Mesothelial cell of epicardium (in vitro differentiated cells): ENCODE measurements around the gene EIF3L. TPM values are rescaled to one million over a fixed set of nuclear protein-coding genes. Genes with fewer than 3 reads are reported as not detected.
A peak's percentile ranks its signal among the peaks of the same experiment; 100 is the strongest.

Experiments used
- DNase-seq, 2 experiments: peaks; one replicate each; pipeline ENCODE4 v3.0.0; 2021; ENCODE audit warnings: low spot score in 2 of 2; ENCODE audit not compliant: unreplicated experiment in 2 of 2
- H3K27ac Mint-ChIP-seq: 2 replicates; pipeline ENCODE4 v1.8.0; 2021; ENCODE audit warnings: mixed read lengths
- H3K27me3 Mint-ChIP-seq: 2 replicates; pipeline ENCODE4 v1.8.0; 2021; ENCODE audit warnings: low read depth, mixed read lengths
- H3K36me3 Mint-ChIP-seq: 2 replicates; pipeline ENCODE4 v1.8.0; 2021; ENCODE audit warnings: mixed read lengths
- H3K4me1 Mint-ChIP-seq: 2 replicates; pipeline ENCODE4 v1.8.0; 2021; ENCODE audit warnings: mixed read lengths
- H3K4me3 Mint-ChIP-seq: 2 replicates; pipeline ENCODE4 v1.8.0; 2021; ENCODE audit warnings: mild to moderate bottlenecking, moderate library complexity, mixed read lengths
- H3K9me3 Mint-ChIP-seq: 2 replicates; pipeline ENCODE4 v1.8.0; 2021; ENCODE audit warnings: mixed read lengths
- CTCF ChIP-seq: fragments of 200-600 bp; sonication (generic); IDR thresholded peaks from one replicate; pipeline ENCODE4 v1.5.0; 2021; ENCODE audit warnings: antibody characterized with exemption; ENCODE audit not compliant: unreplicated experiment
- total RNA-seq: library from RNA; stranded (reverse); gene quantifications from 3 replicates; pipeline ENCODE4 v1.2.1, GENCODE V29; 2021

EIF3L gene
- total RNA-seq, 1 donor from 2014 or later, result 639 TPM

- no peaks in the 10 kb centered on the region for H3K36me3 Mint-ChIP-seq
- no peak for TF ChIP-seq CTCF
- no peak overlapping the region for H3K27ac Mint-ChIP-seq
- no peak for DNase-seq
- peaks cover 14% of the 10 kb centered on the region for H3K4me1 Mint-ChIP-seq
- no peaks in the 10 kb centered on the region for H3K9me3 Mint-ChIP-seq
- no peak overlapping the region for H3K4me3 Mint-ChIP-seq
- H3K27me3 Mint-ChIP-seq, result peaks cover 57% of the 10 kb centered on the region
Observed at GRCh38 chr22:37820350-37820749, 28.9 kb upstream of the EIF3L start.

- no peak for DNase-seq
Observed at GRCh38 chr22:37822079-37822833, 27.0 kb upstream of the EIF3L start.

GRCh38 chr22:37823134-37823985 lies 25.9 kb upstream of the EIF3L start, which contains the start of gene GALR3:
GALR3 (plus strand) TSS chr22:37823382; CDS start chr22:37823407, 25 bp downstream.
- TF ChIP-seq CTCF, result no peak
- peaks cover 3% of the 10 kb centered on the region for H3K36me3 Mint-ChIP-seq
- no peak within 1 kb of the TSS for H3K4me3 Mint-ChIP-seq
- no peak for DNase-seq
- no peaks in the 10 kb centered on the region for H3K9me3 Mint-ChIP-seq
- no peak within 1 kb of the TSS for H3K27ac Mint-ChIP-seq
- H3K4me1 Mint-ChIP-seq, result peaks cover 9% of the 10 kb centered on the region
- peaks cover 60% of the 10 kb centered on the region for H3K27me3 Mint-ChIP-seq

More at GRCh38 chr22:37822079-37822833, 27.0 kb upstream of the EIF3L start:
- Mint-ChIP-seq H3K9me3 (no peaks in the 10 kb centered on the region), H3K36me3 (no peaks in the 10 kb centered on the region), H3K27ac (no peak overlapping the region), H3K27me3 (peaks cover 62% of the 10 kb centered on the region), H3K4me3 (no peak overlapping the region), H3K4me1 (peaks cover 16% of the 10 kb centered on the region)
- TF ChIP-seq CTCF, result no peak

GRCh38 chr22:37824674-37825641 lies 24.3 kb upstream of the EIF3L start:
- H3K27ac Mint-ChIP-seq, result no peak overlapping the region
- peaks cover 47% of the 10 kb centered on the region for H3K27me3 Mint-ChIP-seq
- H3K9me3 Mint-ChIP-seq, result no peaks in the 10 kb centered on the region
- DNase-seq, result no peak
- H3K36me3 Mint-ChIP-seq, result peaks cover 8% of the 10 kb centered on the region
- TF ChIP-seq CTCF, result no peak
- H3K4me3 Mint-ChIP-seq, result peak overlapping the region; percentile 54
- H3K4me1 Mint-ChIP-seq, result peaks cover 3% of the 10 kb centered on the region

GRCh38 chr22:37827056-37827455 lies 22.2 kb upstream of the EIF3L start:
- peaks cover 3% of the 10 kb centered on the region for H3K4me1 Mint-ChIP-seq
- H3K36me3 Mint-ChIP-seq, result peaks cover 8% of the 10 kb centered on the region
- no peak for DNase-seq
- H3K27me3 Mint-ChIP-seq, result peaks cover 30% of the 10 kb centered on the region
- no peaks in the 10 kb centered on the region for H3K9me3 Mint-ChIP-seq
- H3K4me3 Mint-ChIP-seq, result no peak overlapping the region
- TF ChIP-seq CTCF, result no peak
- no peak overlapping the region for H3K27ac Mint-ChIP-seq
